Smooth muscle cell of the umbilical artery (primary cell): Measurements from ENCODE around the gene HCLS1. TPM values are rescaled to one million over a fixed set of nuclear protein-coding genes. Genes with fewer than 3 reads are reported as not detected.

Source experiments
- total RNA-seq: library from RNA; depleted of rRNA; stranded (reverse); fragments of >200 nt; gene quantifications from 2 replicates; pipeline ENCODE4 v1.2.3, GENCODE V29; 2014

The HCLS1 gene, protein sequence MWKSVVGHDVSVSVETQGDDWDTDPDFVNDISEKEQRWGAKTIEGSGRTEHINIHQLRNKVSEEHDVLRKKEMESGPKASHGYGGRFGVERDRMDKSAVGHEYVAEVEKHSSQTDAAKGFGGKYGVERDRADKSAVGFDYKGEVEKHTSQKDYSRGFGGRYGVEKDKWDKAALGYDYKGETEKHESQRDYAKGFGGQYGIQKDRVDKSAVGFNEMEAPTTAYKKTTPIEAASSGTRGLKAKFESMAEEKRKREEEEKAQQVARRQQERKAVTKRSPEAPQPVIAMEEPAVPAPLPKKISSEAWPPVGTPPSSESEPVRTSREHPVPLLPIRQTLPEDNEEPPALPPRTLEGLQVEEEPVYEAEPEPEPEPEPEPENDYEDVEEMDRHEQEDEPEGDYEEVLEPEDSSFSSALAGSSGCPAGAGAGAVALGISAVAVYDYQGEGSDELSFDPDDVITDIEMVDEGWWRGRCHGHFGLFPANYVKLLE
- total RNA-seq, result 3.3 and 6.5 TPM in 2 replicates

DNA sequence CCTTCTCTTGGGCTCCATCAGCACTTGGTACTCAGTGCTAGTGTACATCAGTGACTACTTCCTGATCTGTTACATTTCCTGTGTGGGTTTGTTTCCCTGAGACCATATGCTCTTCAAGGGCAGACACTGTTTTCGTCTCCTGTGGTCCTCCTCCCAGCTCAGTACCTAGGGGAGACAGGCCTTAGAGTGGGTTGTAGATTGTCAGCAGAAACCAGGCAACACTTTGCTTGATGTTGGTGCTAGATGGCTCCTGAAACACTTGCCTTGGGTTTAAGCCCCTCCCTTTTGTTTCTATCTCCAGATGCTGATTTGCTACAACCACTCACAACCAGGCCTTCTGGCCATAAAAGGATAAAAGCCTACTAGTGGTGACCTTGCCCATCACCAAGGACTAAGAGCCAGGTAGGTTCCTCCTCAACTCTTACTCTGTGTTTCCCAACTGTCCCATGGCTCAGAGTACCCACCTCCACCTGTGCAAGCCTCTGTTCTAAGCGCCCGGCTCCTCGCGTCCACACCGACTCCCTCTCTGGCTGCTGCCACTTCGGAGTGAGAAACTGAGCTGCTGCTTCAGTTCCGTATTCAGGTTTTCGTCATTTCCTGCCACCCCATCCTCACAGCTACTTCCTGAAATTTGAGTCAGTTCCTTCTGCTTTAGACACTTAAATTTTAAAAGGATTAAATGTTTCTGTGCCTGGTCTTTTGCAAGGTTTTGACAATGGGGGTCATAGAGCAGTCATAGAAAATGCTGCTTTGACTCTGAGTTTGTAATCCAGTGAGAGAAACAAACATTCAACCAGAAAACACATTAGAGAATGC is at the start of gene HCLS1:
TSS of gene HCLS1 (minus strand) at position 548 of the 816 bp plus-strand sequence. CDS start 2,556 bp downstream, outside the sequence.

DNA sequence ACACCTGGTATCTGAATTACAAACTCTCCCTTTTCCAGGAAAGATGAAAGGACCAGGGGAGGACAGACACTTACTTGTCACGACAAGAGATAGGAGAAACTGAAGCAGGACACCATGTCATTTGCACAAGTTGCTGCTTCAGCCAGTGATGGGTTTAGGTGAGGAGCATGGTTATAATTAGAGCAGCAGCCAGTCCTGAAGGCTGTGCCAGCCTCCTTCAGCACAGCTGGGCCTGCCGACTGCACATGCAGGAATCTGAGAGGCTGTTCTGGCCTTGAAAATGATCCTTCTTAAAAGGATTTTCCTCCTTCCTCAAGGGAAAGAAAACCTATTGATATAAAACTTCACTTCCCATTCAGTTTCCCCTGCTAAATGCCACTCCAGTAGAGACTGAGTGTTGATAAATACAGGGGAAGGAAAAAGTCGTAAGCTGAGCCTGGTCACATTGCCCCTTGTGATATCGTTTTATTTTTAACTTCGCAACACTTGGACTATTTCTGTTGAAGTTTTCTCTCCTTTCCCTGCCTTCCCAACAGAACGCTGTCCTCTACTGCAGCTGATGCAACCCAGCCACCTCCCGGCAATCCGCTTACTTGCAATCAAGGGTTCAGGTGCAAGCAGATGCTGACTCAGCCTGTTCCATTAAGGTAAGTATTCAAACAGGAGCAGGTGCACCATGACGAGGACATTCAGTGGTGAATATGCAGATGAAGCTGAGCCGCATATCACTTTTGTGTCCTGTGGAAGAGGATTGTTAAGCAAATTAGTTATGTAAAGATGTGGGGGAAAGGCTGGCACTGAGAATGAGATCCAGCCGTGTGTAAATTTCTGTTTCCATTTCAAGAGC is 67.6 kb downstream of the HCLS1 start, which contains the start of gene FBXO40:
TSS of gene FBXO40 (plus strand) at position 524 of the 847 bp plus-strand sequence. CDS start 27,197 bp downstream, outside the sequence.

Other genes with a start within 250 kb of the HCLS1 start
- 0.59 and 5.7 TPM in 2 replicates for gene POLQ, start 114.9 kb downstream of the HCLS1 start, total RNA-seq
- not detected in 2 replicates for gene ARGFX, start 93.0 kb downstream of the HCLS1 start, total RNA-seq
- gene FBXO40, start 67.5 kb downstream of the HCLS1 start, total RNA-seq, result not detected in 2 replicates
- gene GOLGB1, start 88.8 kb upstream of the HCLS1 start, total RNA-seq, result 65.3 and 93.2 TPM in 2 replicates
- 13.4 and 28.0 TPM in 2 replicates for gene IQCB1, start 174.2 kb upstream of the HCLS1 start, total RNA-seq
- gene EAF2, start 174.3 kb upstream of the HCLS1 start, total RNA-seq, result 3.4 and 5.0 TPM in 2 replicates
- 0.59 and 2.3 TPM in 2 replicates for gene SLC15A2, start 233.5 kb upstream of the HCLS1 start, total RNA-seq